Measurements from ENCODE around the gene CCDC188. TPM values are rescaled to one million over a fixed set of nuclear protein-coding genes. Genes with fewer than 3 reads are reported as not detected.

Gene CCDC188
- total RNA-seq, 1 donor from 2014 or later: 4.3 TPM

GRCh38 chr22:20107951-20108756 lies 42.7 kb downstream of the CCDC188 start:
- peaks cover 7% of the 10 kb centered on the region for H3K36me3 Mint-ChIP-seq
- H3K4me3 Mint-ChIP-seq: no peak overlapping the region
- H3K9me3 Mint-ChIP-seq: no peaks in the 10 kb centered on the region
- DNase-seq (ENCODE audit: extremely low spot score, unreplicated experiment): no peak
- peak overlapping the region; percentile 61 for H3K27ac Mint-ChIP-seq
- H3K4me1 Mint-ChIP-seq (ENCODE audit: unreplicated experiment): no peaks in the 10 kb centered on the region
- TF ChIP-seq, protein P1, sequence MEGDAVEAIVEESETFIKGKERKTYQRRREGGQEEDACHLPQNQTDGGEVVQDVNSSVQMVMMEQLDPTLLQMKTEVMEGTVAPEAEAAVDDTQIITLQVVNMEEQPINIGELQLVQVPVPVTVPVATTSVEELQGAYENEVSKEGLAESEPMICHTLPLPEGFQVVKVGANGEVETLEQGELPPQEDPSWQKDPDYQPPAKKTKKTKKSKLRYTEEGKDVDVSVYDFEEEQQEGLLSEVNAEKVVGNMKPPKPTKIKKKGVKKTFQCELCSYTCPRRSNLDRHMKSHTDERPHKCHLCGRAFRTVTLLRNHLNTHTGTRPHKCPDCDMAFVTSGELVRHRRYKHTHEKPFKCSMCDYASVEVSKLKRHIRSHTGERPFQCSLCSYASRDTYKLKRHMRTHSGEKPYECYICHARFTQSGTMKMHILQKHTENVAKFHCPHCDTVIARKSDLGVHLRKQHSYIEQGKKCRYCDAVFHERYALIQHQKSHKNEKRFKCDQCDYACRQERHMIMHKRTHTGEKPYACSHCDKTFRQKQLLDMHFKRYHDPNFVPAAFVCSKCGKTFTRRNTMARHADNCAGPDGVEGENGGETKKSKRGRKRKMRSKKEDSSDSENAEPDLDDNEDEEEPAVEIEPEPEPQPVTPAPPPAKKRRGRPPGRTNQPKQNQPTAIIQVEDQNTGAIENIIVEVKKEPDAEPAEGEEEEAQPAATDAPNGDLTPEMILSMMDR (conservative IDR thresholded peaks at IDR 0.05): no peak
- H3K27me3 Mint-ChIP-seq: no peaks in the 10 kb centered on the region

- TF ChIP-seq, protein P1 (conservative IDR thresholded peaks at IDR 0.05): no peak
- Mint-ChIP-seq H3K9me3 (no peaks in the 10 kb centered on the region), H3K27ac (peak overlapping the region; percentile 61), H3K36me3 (peaks cover 7% of the 10 kb centered on the region), H3K4me3 (no peak overlapping the region), H3K4me1 (ENCODE audit: unreplicated experiment) (no peaks in the 10 kb centered on the region), H3K27me3 (no peaks in the 10 kb centered on the region)
- no peak for DNase-seq (ENCODE audit: extremely low spot score, unreplicated experiment)
These were observed 43.4 kb downstream of the CCDC188 start for GRCh38 chr22:20107471-20107901.

DNA sequence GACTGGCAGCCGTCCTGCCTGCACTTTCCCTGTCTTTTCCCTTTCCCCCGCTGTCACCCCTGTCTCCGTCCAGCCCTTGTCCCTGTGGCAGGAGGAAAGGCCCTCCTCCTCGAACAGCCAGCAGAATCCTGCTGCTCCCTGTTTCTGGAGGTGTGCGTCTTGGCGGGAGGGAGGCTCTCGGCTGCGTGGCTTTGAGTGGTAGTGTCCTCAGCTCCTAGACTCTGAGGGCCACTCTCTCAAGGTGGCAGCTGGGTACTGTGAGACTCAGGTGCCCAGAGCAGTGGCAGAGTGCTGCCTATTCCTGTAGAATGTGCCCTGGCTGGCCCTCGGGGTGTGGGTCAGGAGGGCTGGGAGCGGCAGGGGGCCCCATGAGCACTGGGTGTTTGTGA lies 44.0 kb downstream of the CCDC188 start:
- Mint-ChIP-seq H3K27ac (no peak overlapping the region), H3K4me3 (no peak overlapping the region), H3K36me3 (peaks cover 7% of the 10 kb centered on the region), H3K9me3 (no peaks in the 10 kb centered on the region), H3K27me3 (no peaks in the 10 kb centered on the region), H3K4me1 (ENCODE audit: unreplicated experiment) (no peaks in the 10 kb centered on the region)
- DNase-seq (ENCODE audit: extremely low spot score, unreplicated experiment): no peak
- TF ChIP-seq, protein P1 (conservative IDR thresholded peaks at IDR 0.05): no peak

- Mint-ChIP-seq H3K9me3 (no peaks in the 10 kb centered on the region), H3K4me3 (no peak overlapping the region), H3K36me3 (peaks cover 7% of the 10 kb centered on the region), H3K4me1 (ENCODE audit: unreplicated experiment) (no peaks in the 10 kb centered on the region), H3K27me3 (no peaks in the 10 kb centered on the region), H3K27ac (no peak overlapping the region)
- TF ChIP-seq, protein P1 (conservative IDR thresholded peaks at IDR 0.05): no peak
- DNase-seq (ENCODE audit: extremely low spot score, unreplicated experiment): no peak
These were observed 44.5 kb downstream of the CCDC188 start for GRCh38 chr22:20106205-20106848.

GRCh38 chr22:20105456-20106204 lies 45.2 kb downstream of the CCDC188 start:
- TF ChIP-seq, protein P1 (conservative IDR thresholded peaks at IDR 0.05): no peak
- no peak for DNase-seq (ENCODE audit: extremely low spot score, unreplicated experiment)
- no peaks in the 10 kb centered on the region for H3K9me3 Mint-ChIP-seq
- H3K4me1 Mint-ChIP-seq (ENCODE audit: unreplicated experiment): no peaks in the 10 kb centered on the region
- peaks cover 3% of the 10 kb centered on the region for H3K36me3 Mint-ChIP-seq
- no peak overlapping the region for H3K4me3 Mint-ChIP-seq
- H3K27me3 Mint-ChIP-seq: no peaks in the 10 kb centered on the region
- no peak overlapping the region for H3K27ac Mint-ChIP-seq

All from type B pancreatic cell (in vitro differentiated cells).